PC-3 (cell line): ENCODE data around the gene PTPRA. TPM values are rescaled to one million over a fixed set of nuclear protein-coding genes. Genes with fewer than 3 reads are reported as not detected.

ENCODE experiments used
- ATAC-seq: fragments of 200-7000 bp; cut with Tn5 transposase; 2 replicates; pipeline ENCODE4 v1.9.1; 2020; ENCODE audit warnings: mild to moderate bottlenecking, moderate library complexity
- BruUV-seq: library from RNA; stranded (reverse); fragments of 400-500 nt; replicated peaks from 2 replicates; lab custom pipeline; 2021; lab: Mats Ljungman, UMichigan
- CTCF ChIA-PET: fragments of 300-600 bp; sonication (Branson Sonifier 250); formaldehyde crosslinking; loops from one replicate; lab custom pipeline; 2022; ENCODE audit warnings: antibody characterized with exemption; lab: Charles Lee
- POLR2A ChIA-PET: fragments of 300-600 bp; sonication (Branson Sonifier 250); formaldehyde crosslinking; loops from one replicate; lab custom pipeline; 2022; ENCODE audit warnings: antibody characterized with exemption; ENCODE audit not compliant: unreplicated experiment; lab: Charles Lee
- DNase-seq: peaks from one replicate; pipeline ENCODE4 v3.0.0-alpha.2; 2015
- H2AFZ ChIP-seq: fragments of 300-600 bp; sonication (generic); 2 replicates; pipeline ENCODE4 v1.6.0; 2016; ENCODE audit warnings: antibody characterized with exemption, low read length
- H3F3A ChIP-seq: fragments of 300-600 bp; sonication (generic); one replicate; pipeline ENCODE4 v1.6.0; 2017; ENCODE audit warnings: antibody characterized with exemption, low read length, control low read depth, mild to moderate bottlenecking; ENCODE audit not compliant: unreplicated experiment
- H3K27ac ChIP-seq: fragments of 300-600 bp; sonication (generic); 2 replicates; pipeline ENCODE4 v1.5.1; 2016; ENCODE audit warnings: mild to moderate bottlenecking, low read length
- H3K27me3 ChIP-seq: fragments of 300-600 bp; sonication (generic); 2 replicates; pipeline ENCODE4 v1.6.1; 2016; ENCODE audit warnings: low read length, mixed read lengths
- H3K36me3 ChIP-seq: fragments of 300-600 bp; sonication (generic); 2 replicates; pipeline ENCODE4 v1.6.1; 2016; ENCODE audit warnings: low read depth, mixed run types, low read length, mixed read lengths
- H3K4me1 ChIP-seq: fragments of 300-600 bp; sonication (generic); 2 replicates; pipeline ENCODE4 v1.5.1; 2016; ENCODE audit warnings: low read length; ENCODE audit not compliant: insufficient read depth
- H3K4me2 ChIP-seq: fragments of 300-600 bp; sonication (generic); 2 replicates; pipeline ENCODE4 v1.6.0; 2016; ENCODE audit warnings: low read length
- H3K4me3 ChIP-seq: fragments of 300-600 bp; sonication (generic); 2 replicates; pipeline ENCODE4 v1.5.1; 2016; ENCODE audit warnings: mild to moderate bottlenecking, low read length, mixed read lengths
- H3K79me2 ChIP-seq: fragments of 300-600 bp; sonication (generic); 2 replicates; pipeline ENCODE4 v1.6.1; 2017; ENCODE audit warnings: low read length, mixed read lengths
- H3K9ac ChIP-seq: fragments of 300-600 bp; sonication (generic); 2 replicates; pipeline ENCODE4 v1.6.0; 2016; ENCODE audit warnings: mild to moderate bottlenecking, low read length
- H3K9me2 ChIP-seq: fragments of 300-600 bp; sonication (generic); replicated peaks from 2 replicates; pipeline ENCODE4 v1.6.1; 2016; ENCODE audit warnings: mixed run types, low read length, mixed read lengths
- H3K9me3 ChIP-seq: fragments of 300-600 bp; sonication (generic); 2 replicates; pipeline ENCODE4 v1.6.1; 2016; ENCODE audit warnings: low read length, mixed read lengths
- H4K20me1 ChIP-seq: fragments of 300-600 bp; sonication (generic); 2 replicates; pipeline ENCODE4 v1.6.1; 2016; ENCODE audit warnings: low read length, mixed read lengths
- EZH2 ChIP-seq: fragments of 300-600 bp; sonication (generic); IDR thresholded peaks from one replicate; pipeline ENCODE4 v1.6.1; 2017; ENCODE audit warnings: antibody characterized with exemption, mild to moderate bottlenecking, low read length; ENCODE audit not compliant: unreplicated experiment
- EZH2phosphoT487 ChIP-seq: fragments of 300-600 bp; sonication (generic); IDR thresholded peaks from 2 replicates; pipeline ENCODE4 v1.6.1; 2018; ENCODE audit warnings: mild to moderate bottlenecking, antibody characterized with exemption, low read length, borderline replicate concordance
- intact Hi-C: fragments of 100-400 bp; cut with micrococcal nuclease; formaldehyde crosslinking; loops from 2 replicates; pipeline ENCODE4 v1.9.0; 2023
- total RNA-seq: library from RNA; depleted of rRNA; stranded (reverse); fragments of >200 nt; gene quantifications from 2 replicates; pipeline ENCODE4 v1.2.3, GENCODE V29; 2014
- TF ChIP-seq, protein P1 (sequence below): fragments of 300-600 bp; sonication (generic); conservative IDR thresholded peaks from 2 replicates; pipeline ENCODE4 v1.5.1; 2017; ENCODE audit warnings: antibody characterized with exemption, low read depth, mild to moderate bottlenecking, low read length

PTPRA gene
- total RNA-seq, 1 experiment from 2014 or later = 35.0 TPM

DNA sequence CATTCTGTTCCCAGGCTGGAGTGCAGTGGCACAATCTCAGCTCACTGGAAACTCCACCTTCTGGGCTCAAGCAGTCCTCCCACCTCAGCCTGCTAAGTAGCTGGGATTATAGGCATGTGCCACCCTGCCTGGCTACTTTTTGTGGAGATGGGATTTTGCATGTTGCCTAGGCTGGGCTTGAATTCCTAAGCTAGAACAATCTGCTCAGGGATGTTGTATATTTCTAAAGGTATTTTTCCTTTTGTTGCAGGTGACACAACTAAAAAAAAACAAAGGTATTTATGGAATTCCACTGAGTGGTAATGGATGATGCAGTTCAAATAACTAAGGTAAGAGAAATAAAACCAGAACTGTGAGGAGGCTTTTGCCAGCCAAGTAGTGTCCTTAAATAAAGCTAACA lies 49.7 kb downstream of the PTPRA start:
- H4K20me1 ChIP-seq = no peaks in the 10 kb centered on the region
- no peaks in the 10 kb centered on the region for H3K9me3 ChIP-seq
- CTCF ChIA-PET = no interaction called here
- H3K27ac ChIP-seq = no peak overlapping the region
- H3K4me2 ChIP-seq = no peak overlapping the region
- H2AFZ ChIP-seq = no peak overlapping the region
- ATAC-seq (no peak), DNase-seq (no peak)
- BruUV-seq = no TSS peak
- H3K9ac ChIP-seq = no peak overlapping the region
- no peaks in the 10 kb centered on the region for H3K9me2 ChIP-seq
- H3K79me2 ChIP-seq = peaks cover 37% of the 10 kb centered on the region
- H3F3A ChIP-seq = no peaks in the 10 kb centered on the region
- H3K27me3 ChIP-seq = no peaks in the 10 kb centered on the region
- TF ChIP-seq EZH2 (no peak), EZH2phosphoT487 (no peak)
- TF ChIP-seq, protein P1, sequence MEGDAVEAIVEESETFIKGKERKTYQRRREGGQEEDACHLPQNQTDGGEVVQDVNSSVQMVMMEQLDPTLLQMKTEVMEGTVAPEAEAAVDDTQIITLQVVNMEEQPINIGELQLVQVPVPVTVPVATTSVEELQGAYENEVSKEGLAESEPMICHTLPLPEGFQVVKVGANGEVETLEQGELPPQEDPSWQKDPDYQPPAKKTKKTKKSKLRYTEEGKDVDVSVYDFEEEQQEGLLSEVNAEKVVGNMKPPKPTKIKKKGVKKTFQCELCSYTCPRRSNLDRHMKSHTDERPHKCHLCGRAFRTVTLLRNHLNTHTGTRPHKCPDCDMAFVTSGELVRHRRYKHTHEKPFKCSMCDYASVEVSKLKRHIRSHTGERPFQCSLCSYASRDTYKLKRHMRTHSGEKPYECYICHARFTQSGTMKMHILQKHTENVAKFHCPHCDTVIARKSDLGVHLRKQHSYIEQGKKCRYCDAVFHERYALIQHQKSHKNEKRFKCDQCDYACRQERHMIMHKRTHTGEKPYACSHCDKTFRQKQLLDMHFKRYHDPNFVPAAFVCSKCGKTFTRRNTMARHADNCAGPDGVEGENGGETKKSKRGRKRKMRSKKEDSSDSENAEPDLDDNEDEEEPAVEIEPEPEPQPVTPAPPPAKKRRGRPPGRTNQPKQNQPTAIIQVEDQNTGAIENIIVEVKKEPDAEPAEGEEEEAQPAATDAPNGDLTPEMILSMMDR = no peak
- peaks cover 10% of the 10 kb centered on the region for H3K36me3 ChIP-seq
- intact Hi-C loops = no loop called here
- POLR2A ChIA-PET = no interaction called here
- H3K4me3 ChIP-seq = no peak overlapping the region
- peaks cover 26% of the 10 kb centered on the region for H3K4me1 ChIP-seq

DNA sequence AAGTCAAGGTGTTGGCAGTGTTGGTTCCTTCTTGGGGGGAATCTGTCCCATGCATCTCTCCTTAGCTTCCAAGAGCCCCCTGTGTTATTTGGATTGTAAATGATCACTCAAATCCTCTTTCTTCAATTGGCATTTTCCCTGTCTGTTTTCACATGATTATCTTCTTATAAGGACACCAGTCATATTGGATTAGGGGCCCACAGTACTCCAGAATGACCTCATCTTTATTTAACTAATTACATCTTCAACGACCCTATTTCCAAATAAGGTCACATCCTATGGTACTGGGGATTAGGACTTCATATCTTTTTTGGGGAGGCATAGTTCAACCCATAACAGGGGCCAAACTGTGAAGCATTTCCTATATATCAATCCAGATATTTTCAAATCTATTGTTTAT lies 57.3 kb downstream of the PTPRA start:
- POLR2A ChIA-PET = no interaction called here
- H3K27me3 ChIP-seq = no peaks in the 10 kb centered on the region
- H3K4me3 ChIP-seq = no peak overlapping the region
- H3K36me3 ChIP-seq = peaks cover 2% of the 10 kb centered on the region; the same call in 1 of the 2 replicates
- ATAC-seq (no peak), DNase-seq (no peak)
- no peak overlapping the region for H3K9ac ChIP-seq
- H4K20me1 ChIP-seq = no peaks in the 10 kb centered on the region
- TF ChIP-seq EZH2 = no peak
- TF ChIP-seq EZH2phosphoT487 = no peak
- TF ChIP-seq, protein P1 = no peak
- H3K4me2 ChIP-seq = no peak overlapping the region
- intact Hi-C loops = no loop called here
- no peak overlapping the region for H2AFZ ChIP-seq
- CTCF ChIA-PET = no interaction called here
- no peaks in the 10 kb centered on the region for H3K4me1 ChIP-seq
- no peaks in the 10 kb centered on the region for H3F3A ChIP-seq
- no peaks in the 10 kb centered on the region for H3K79me2 ChIP-seq
- no peaks in the 10 kb centered on the region for H3K9me2 ChIP-seq
- no peaks in the 10 kb centered on the region for H3K9me3 ChIP-seq
- BruUV-seq = no TSS peak
- H3K27ac ChIP-seq = no peak overlapping the region

DNA sequence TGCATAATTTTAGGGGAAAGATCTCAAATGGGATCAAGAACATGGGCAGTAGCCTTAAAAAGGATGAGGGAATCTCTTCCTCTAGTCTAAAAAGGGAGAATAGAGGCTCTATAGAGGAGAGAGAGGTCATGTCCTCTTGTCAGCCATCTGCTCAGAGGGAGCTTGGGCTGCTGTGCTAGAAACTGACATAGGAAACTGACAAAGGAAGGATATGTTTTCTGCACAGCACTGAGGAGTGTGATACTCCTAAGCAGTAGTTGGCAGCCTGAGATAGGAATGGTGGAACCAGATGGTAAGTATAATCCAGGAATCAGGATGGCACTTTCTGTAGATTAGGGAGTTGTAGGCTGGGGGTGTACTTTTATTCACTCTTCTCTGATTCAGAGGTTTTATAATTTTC lies 59.2 kb downstream of the PTPRA start:
- Histone ChIP-seq H3K4me3 (no peak overlapping the region), H3K27ac (no peak overlapping the region), H4K20me1 (no peaks in the 10 kb centered on the region), H3K9ac (no peak overlapping the region), H3K9me2 (no peaks in the 10 kb centered on the region), H3K36me3 (no peaks in the 10 kb centered on the region), H3F3A (no peaks in the 10 kb centered on the region), H3K79me2 (no peaks in the 10 kb centered on the region), H3K27me3 (no peaks in the 10 kb centered on the region), H2AFZ (no peak overlapping the region), H3K9me3 (no peaks in the 10 kb centered on the region), H3K4me2 (no peak overlapping the region), H3K4me1 (no peaks in the 10 kb centered on the region)
- intact Hi-C loops = no loop called here
- no peak for TF ChIP-seq EZH2phosphoT487
- TF ChIP-seq, protein P1 = no peak
- BruUV-seq = no TSS peak
- DNase-seq (no peak), ATAC-seq (no peak)
- ChIA-PET CTCF (no interaction called here), POLR2A (no interaction called here)
